Activated CD8-positive, alpha-beta memory T cell treated with anti-CD3 and anti-CD28 coated beads for 24 hours (primary cell): ENCODE results near the gene STX16.

Experiments
- DNase-seq: peaks from one replicate; pipeline ENCODE4 v3.0.0-alpha.2; 2020

The STX16 gene

GRCh38 chr20:58655328-58656107, 4.4 kb downstream of the STX16 start:
- no peak for DNase-seq

GRCh38 chr20:58656831-58657230, 5.7 kb downstream of the STX16 start:
- DNase-seq: no peak

- DNase-seq: no peak
Observed at GRCh38 chr20:58657262-58657661, 6.2 kb downstream of the STX16 start.

- DNase-seq: no peak
Observed at GRCh38 chr20:58657986-58658385, 6.9 kb downstream of the STX16 start.

- DNase-seq: no peak
Observed at GRCh38 chr20:58658760-58659159, 7.7 kb downstream of the STX16 start.

- DNase-seq: no peak
Observed at GRCh38 chr20:58659841-58660240, 8.8 kb downstream of the STX16 start.

GRCh38 chr20:58660855-58661597, 9.9 kb downstream of the STX16 start:
- DNase-seq: peak; percentile 65

GRCh38 chr20:58661598-58662473, 10.8 kb downstream of the STX16 start:
- DNase-seq: no peak

GRCh38 chr20:58664331-58664730, 13.2 kb downstream of the STX16 start:
- DNase-seq: no peak

- no peak for DNase-seq
Observed at GRCh38 chr20:58664883-58665282, 13.8 kb downstream of the STX16 start.

GRCh38 chr20:58665606-58666005, 14.5 kb downstream of the STX16 start:
- DNase-seq: no peak

GRCh38 chr20:58666702-58667101, 15.6 kb downstream of the STX16 start:
- no peak for DNase-seq

- no peak for DNase-seq
Observed at GRCh38 chr20:58667975-58668374, 16.9 kb downstream of the STX16 start.

- DNase-seq: no peak
Observed at GRCh38 chr20:58668901-58669286, 17.8 kb downstream of the STX16 start.

GRCh38 chr20:58669287-58670006, 18.4 kb downstream of the STX16 start:
- no peak for DNase-seq

GRCh38 chr20:58670102-58670501, 19.0 kb downstream of the STX16 start:
- no peak for DNase-seq

GRCh38 chr20:58670659-58671058, 19.6 kb downstream of the STX16 start:
- no peak for DNase-seq

GRCh38 chr20:58673119-58673518, 22.0 kb downstream of the STX16 start:
- no peak for DNase-seq

- DNase-seq: no peak
Observed at GRCh38 chr20:58675146-58675584, 24.1 kb downstream of the STX16 start.

- DNase-seq: no peak
Observed at GRCh38 chr20:58675641-58676040, 24.6 kb downstream of the STX16 start.

GRCh38 chr20:58676161-58676560, 25.1 kb downstream of the STX16 start:
- DNase-seq: no peak

- DNase-seq: no peak
Observed at GRCh38 chr20:58677079-58677604, 26.1 kb downstream of the STX16 start.
